Measurements from ENCODE around the gene CTNNA1.

DNA sequence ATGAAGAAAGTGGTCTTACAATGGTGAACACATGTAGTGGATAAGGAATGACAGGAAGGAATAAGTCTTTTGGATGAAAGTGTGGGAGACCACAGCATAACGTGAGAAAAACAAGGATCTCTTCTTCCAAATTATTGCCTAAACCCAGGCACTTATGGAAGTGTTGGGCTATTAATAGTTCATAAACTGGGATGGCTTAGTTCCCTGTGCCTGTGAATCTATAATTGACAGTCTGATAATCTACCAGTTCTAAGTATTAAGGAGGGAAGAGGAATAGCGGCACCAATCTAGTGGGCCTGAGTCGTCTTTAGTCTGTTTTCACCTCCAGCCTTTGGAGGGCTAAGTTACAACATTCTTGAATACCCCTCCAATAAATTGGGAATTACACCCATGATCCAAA, 161.1 kb downstream of the CTNNA1 start:
- TF ChIP-seq, protein P1, sequence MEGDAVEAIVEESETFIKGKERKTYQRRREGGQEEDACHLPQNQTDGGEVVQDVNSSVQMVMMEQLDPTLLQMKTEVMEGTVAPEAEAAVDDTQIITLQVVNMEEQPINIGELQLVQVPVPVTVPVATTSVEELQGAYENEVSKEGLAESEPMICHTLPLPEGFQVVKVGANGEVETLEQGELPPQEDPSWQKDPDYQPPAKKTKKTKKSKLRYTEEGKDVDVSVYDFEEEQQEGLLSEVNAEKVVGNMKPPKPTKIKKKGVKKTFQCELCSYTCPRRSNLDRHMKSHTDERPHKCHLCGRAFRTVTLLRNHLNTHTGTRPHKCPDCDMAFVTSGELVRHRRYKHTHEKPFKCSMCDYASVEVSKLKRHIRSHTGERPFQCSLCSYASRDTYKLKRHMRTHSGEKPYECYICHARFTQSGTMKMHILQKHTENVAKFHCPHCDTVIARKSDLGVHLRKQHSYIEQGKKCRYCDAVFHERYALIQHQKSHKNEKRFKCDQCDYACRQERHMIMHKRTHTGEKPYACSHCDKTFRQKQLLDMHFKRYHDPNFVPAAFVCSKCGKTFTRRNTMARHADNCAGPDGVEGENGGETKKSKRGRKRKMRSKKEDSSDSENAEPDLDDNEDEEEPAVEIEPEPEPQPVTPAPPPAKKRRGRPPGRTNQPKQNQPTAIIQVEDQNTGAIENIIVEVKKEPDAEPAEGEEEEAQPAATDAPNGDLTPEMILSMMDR (IDR thresholded peaks at IDR 0.05), result no peak
- no peak for TF ChIP-seq POLR2A (IDR thresholded peaks at IDR 0.05)

Measured in adrenal gland (tissue), 5 donors.